ACC112 (cell line): ENCODE measurements around the gene OLFML2A.

Experiments used
- H2AFZ ChIP-seq: fragments of 200-600 bp; sonication (generic); one replicate; pipeline ENCODE4 v1.6.0; 2017; ENCODE audit warnings: antibody characterized with exemption, low read length; ENCODE audit not compliant: unreplicated experiment
- H3K27ac ChIP-seq: fragments of 200-600 bp; sonication (generic); 2 replicates; pipeline ENCODE4 v1.5.1; 2014; ENCODE audit warnings: low read depth, mild to moderate bottlenecking, antibody characterized with exemption, low read length, moderate library complexity
- H3K27me3 ChIP-seq: fragments of 200-600 bp; sonication (generic); 2 replicates; pipeline ENCODE4 v1.6.1; 2014; ENCODE audit warnings: mild to moderate bottlenecking, antibody characterized with exemption, low read length, moderate library complexity, mixed read lengths; ENCODE audit not compliant: insufficient read depth
- H3K36me3 ChIP-seq: fragments of 200-600 bp; sonication (generic); 2 replicates; pipeline ENCODE4 v1.6.1; 2016; ENCODE audit warnings: mild to moderate bottlenecking, antibody characterized with exemption, low read length, moderate library complexity, mixed read lengths; ENCODE audit not compliant: insufficient read depth
- H3K4me1 ChIP-seq: fragments of 200-600 bp; sonication (generic); one replicate; pipeline ENCODE4 v1.6.1; 2016; ENCODE audit warnings: low read length, mixed read lengths; ENCODE audit not compliant: insufficient read depth, unreplicated experiment, control insufficient read depth
- H3K4me3 ChIP-seq: fragments of 200-600 bp; sonication (generic); 2 replicates; pipeline ENCODE4 v1.5.1; 2014; ENCODE audit warnings: mild to moderate bottlenecking, low read depth, low read length
- H3K79me2 ChIP-seq: fragments of 200-600 bp; sonication (generic); one replicate; pipeline ENCODE4 v1.6.0; 2016; ENCODE audit warnings: low read length; ENCODE audit not compliant: control insufficient read depth, unreplicated experiment, insufficient read depth

Gene OLFML2A

DNA sequence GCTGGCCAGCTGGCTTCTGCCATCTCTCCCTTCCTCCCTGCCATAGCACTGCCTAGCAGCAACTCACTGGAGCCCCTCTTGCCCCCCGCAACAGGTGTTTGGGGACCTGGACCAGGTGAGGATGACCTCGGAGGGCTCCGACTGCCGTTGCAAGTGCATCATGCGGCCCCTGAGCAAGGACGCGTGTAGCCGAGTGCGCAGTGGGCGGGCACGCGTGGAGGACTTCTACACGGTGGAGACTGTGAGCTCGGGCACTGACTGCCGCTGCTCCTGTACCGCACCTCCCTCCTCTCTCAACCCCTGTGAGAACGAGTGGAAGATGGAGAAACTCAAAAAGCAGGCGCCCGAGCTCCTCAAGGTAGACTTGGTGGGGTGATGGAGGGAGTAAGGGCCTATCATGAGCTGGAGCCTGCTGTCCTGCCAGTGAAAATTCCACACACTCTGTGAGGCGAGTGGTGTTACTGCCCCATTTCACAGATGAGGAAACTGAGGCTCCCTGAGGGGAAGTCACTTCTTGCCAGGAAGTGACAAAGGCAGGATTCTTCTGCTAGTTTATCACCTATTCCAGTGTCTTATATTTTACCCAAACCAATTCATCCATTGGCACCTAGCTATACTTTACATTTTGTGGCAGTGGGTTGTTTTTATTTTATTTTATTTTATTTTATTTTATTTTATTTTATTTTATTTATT is 10.1 kb downstream of the OLFML2A start:
- no peak overlapping the region for H3K27ac ChIP-seq
- no peaks in the 10 kb centered on the region for H3K4me1 ChIP-seq
- no peak overlapping the region for H2AFZ ChIP-seq
- 0 out of 2 replicates have a peak, but pooled peaks cover 4% of the 10 kb centered on the region for H3K27me3 ChIP-seq
- no peaks in the 10 kb centered on the region for H3K36me3 ChIP-seq
- H3K4me3 ChIP-seq = no peak overlapping the region
- H3K79me2 ChIP-seq = no peaks in the 10 kb centered on the region

GRCh38 chr9:124788542-124789217 is 11.7 kb downstream of the OLFML2A start:
- 0 out of 2 replicates have a peak, but pooled peaks cover 4% of the 10 kb centered on the region for H3K27me3 ChIP-seq
- no peaks in the 10 kb centered on the region for H3K4me1 ChIP-seq
- H3K79me2 ChIP-seq = no peaks in the 10 kb centered on the region
- H2AFZ ChIP-seq = no peak overlapping the region
- H3K27ac ChIP-seq = no peak overlapping the region
- no peaks in the 10 kb centered on the region for H3K36me3 ChIP-seq
- H3K4me3 ChIP-seq = no peak overlapping the region

DNA sequence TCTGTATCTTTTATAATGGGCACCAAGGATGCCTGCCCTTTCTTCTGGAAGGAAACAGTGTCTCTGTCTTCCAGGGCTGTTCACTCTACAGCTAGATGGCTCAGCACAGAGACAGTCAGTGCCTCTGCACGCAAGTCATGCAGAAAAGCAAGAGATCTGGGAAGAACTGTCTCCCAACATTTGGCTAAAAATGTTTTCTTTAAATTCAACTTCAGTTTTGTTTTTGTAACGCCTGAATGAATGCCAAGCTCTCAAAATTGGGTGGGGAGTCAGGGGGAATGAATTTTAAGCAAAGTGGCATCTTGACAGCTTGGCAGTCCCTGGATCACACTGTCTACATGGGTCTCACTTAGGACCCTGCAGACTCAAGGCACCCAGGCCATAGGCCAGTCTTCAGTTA is 12.6 kb downstream of the OLFML2A start:
- no peaks in the 10 kb centered on the region for H3K4me1 ChIP-seq
- no peaks in the 10 kb centered on the region for H3K36me3 ChIP-seq
- no peak overlapping the region for H3K4me3 ChIP-seq
- no peak overlapping the region for H2AFZ ChIP-seq
- H3K27me3 ChIP-seq = 0 out of 2 replicates have a peak, but pooled peaks cover 4% of the 10 kb centered on the region
- H3K79me2 ChIP-seq = no peaks in the 10 kb centered on the region
- H3K27ac ChIP-seq = no peak overlapping the region

DNA sequence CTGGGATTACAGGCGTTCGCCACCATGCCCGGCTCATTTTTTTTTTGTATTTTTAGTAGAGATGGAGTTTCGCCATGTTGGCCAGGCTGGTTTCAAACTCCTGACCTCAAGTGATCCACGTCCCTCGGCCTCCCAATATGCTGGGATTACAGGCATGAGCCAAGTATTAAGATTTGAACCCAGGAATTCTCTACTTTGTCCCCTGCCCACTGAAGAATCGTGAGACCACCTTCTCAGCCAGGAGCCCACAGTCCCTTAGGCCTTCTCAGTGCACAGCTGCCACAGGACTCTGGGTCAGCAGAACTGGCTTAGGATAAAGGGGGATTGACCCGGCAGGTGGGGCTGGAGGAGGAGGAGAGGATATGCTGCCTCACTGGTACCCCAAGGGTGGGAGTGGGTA is 13.4 kb downstream of the OLFML2A start:
- Histone ChIP-seq H2AFZ (no peak overlapping the region), H3K4me1 (no peaks in the 10 kb centered on the region), H3K79me2 (no peaks in the 10 kb centered on the region), H3K36me3 (no peaks in the 10 kb centered on the region), H3K27ac (no peak overlapping the region), H3K27me3 (0 out of 2 replicates have a peak, but pooled peaks cover 4% of the 10 kb centered on the region), H3K4me3 (no peak overlapping the region)

DNA sequence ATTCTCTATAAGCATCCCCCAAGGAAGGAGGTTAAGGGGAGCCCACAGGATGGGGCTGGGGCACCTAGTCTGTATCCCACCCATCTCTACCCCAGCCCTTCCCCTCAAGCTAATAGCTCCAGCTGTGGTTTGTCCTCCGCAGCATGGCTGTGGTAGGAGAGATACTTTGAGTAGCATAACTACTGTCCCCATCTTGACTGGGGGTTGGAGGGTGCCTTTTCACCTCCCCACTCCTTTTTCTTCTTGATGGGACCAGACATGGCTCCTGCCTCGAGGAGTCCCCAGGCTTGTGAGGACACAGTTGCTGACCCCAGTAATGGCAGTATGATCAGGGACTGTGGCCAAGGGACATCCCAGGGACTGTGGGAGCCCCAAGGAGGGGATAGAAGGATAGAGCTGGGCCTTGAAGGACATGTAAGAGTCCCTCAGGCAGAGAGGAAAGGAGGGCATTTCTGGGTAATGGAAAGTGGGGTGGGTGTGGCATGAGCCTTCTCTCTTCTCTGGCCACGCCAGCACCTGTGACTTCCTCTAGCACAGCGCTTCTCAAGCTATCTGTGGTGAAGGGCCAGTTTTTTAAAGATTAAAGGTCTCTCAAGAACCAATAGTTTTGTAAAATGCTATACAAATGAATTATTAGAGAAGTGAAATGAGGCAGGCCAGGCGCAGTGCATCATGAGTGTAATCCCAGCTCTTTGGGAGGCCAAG is 14.0 kb downstream of the OLFML2A start:
- Histone ChIP-seq H3K27me3 (0 out of 2 replicates have a peak, but pooled peaks cover 4% of the 10 kb centered on the region), H3K4me3 (no peak overlapping the region), H3K27ac (no peak overlapping the region), H3K4me1 (no peaks in the 10 kb centered on the region), H2AFZ (no peak overlapping the region), H3K36me3 (no peaks in the 10 kb centered on the region), H3K79me2 (no peaks in the 10 kb centered on the region)

DNA sequence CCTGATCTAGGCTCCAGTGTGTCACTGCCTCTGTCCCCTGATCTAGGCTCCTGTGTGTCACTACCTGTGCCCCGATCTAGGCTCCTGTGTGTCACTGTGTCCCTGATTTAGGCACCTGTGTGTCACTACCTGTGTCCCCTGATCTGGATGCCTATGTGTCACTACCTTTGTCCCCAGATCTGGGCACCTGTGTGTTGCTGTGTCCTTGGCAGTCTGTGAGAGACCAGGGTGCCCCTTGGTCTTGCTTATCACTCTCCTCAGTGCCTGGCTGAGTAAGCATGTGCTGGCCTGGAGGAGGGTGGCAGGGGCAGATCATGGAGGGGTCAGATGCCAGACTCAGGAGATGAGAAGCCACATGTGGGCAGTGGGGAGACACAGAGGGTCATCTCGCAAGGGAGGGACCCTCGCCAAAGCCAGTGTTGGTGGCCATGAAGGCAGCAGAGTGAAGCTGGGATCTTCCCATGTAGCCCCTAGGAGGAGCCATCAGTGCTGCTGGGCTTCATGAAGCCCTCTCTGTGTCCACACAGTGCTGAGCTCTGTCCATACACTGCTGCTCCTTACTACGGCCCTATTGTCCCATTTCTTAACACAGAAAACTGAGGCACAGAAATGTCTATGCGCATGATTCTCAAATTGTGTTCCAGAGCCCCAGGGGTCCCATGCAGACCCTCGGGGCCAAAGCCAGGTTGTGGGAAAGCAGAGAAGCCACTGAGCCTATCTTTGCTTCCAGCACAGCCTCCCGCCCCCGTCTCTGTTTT is 15.5 kb downstream of the OLFML2A start:
- Histone ChIP-seq H3K36me3 (no peaks in the 10 kb centered on the region), H3K4me3 (no peak overlapping the region), H3K27me3 (0 out of 2 replicates have a peak, but pooled peaks cover 4% of the 10 kb centered on the region), H3K79me2 (no peaks in the 10 kb centered on the region), H3K27ac (no peak overlapping the region), H2AFZ (no peak overlapping the region), H3K4me1 (no peaks in the 10 kb centered on the region)

DNA sequence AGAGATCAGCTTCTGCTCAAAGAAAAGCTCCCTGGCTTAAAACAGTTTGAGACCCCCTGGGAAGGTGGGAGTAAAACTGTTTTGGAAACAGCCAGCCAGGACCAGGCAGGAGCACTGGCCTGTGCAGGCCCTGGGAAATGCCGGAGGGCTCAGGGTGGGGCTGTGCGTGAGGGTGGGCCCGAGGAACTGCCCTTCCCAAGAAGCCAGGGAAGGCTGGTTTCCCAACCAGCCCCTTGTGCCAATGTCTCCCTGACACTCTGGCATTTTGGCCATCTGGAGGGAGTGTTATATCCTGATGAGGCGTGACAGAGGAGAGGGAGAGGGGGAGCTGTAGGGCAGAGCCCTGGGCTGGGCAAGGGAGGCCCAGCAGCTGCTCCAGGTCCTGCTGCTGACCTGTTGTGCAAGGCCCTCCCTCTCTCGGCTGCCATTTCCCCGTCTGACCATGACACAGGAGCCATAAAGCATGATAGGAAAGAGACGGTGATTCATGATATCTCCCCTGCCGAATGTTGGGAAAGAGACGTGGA is 16.1 kb downstream of the OLFML2A start:
- H3K27me3 ChIP-seq = 0 out of 2 replicates have a peak, but pooled peaks cover 4% of the 10 kb centered on the region
- H3K79me2 ChIP-seq = no peaks in the 10 kb centered on the region
- no peak overlapping the region for H3K27ac ChIP-seq
- no peak overlapping the region for H3K4me3 ChIP-seq
- H2AFZ ChIP-seq = no peak overlapping the region
- H3K36me3 ChIP-seq = no peaks in the 10 kb centered on the region
- no peaks in the 10 kb centered on the region for H3K4me1 ChIP-seq

DNA sequence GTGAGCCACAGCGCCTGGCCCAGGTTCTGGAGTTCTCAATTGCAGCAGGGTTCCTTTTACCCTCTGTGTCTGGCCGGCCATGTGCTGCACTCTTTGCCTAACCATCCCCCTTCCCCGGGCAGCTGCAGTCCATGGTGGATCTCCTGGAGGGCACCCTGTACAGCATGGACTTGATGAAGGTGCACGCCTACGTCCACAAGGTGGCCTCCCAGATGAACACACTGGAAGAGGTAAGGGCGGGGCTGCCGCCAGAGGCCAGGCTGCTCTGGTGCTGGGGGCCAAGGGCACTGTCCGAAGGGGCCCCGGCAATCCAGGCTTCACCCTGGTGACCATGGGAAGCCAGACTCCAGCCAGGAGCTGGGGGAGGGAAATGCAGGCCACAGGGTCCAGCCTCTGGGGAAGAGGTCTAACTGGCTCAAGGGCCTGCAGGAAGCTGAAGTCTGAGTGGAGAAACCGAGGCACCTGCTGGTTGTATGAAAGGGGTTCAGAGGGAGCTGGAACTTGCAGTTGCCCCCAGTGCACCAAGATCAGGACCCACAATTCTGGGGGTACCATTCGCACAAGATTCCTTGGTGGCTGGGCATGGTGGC is 18.1 kb downstream of the OLFML2A start:
- no peak overlapping the region for H3K27ac ChIP-seq
- H3K36me3 ChIP-seq = no peaks in the 10 kb centered on the region
- H2AFZ ChIP-seq = no peak overlapping the region
- no peaks in the 10 kb centered on the region for H3K4me1 ChIP-seq
- no peaks in the 10 kb centered on the region for H3K79me2 ChIP-seq
- no peak overlapping the region for H3K4me3 ChIP-seq
- peaks cover 2% of the 10 kb centered on the region; the same call in 1 of the 2 replicates for H3K27me3 ChIP-seq

GRCh38 chr9:124795881-124796431 is 19.0 kb downstream of the OLFML2A start:
- no peaks in the 10 kb centered on the region for H3K79me2 ChIP-seq
- no peaks in the 10 kb centered on the region for H3K36me3 ChIP-seq
- peaks cover 6% of the 10 kb centered on the region; the same call in 1 of the 2 replicates for H3K27me3 ChIP-seq
- H3K4me1 ChIP-seq = no peaks in the 10 kb centered on the region
- H2AFZ ChIP-seq = no peak overlapping the region
- no peak overlapping the region for H3K27ac ChIP-seq
- no peak overlapping the region for H3K4me3 ChIP-seq
